CD4-positive, alpha-beta T cell (primary cell): ENCODE results near the gene STX1B. TPM values are rescaled to one million over a fixed set of nuclear protein-coding genes. Genes with fewer than 3 reads are reported as not detected.

ENCODE experiments used
- ATAC-seq: fragments of 200-7000 bp; cut with Tn5 transposase; one replicate; pipeline ENCODE4 v1.10.0; 2022; ENCODE audit warnings: mild to moderate bottlenecking; ENCODE audit not compliant: poor library complexity
- CTCF ChIA-PET: fragments of 350-600 bp; sonication (Branson Sonifier 250); formaldehyde crosslinking; loops from one replicate; lab custom pipeline; 2021; ENCODE audit warnings: antibody characterized with exemption, inconsistent platforms; lab: Charles Lee
- POLR2A ChIA-PET: fragments of 350-600 bp; sonication (Branson Sonifier 250); formaldehyde crosslinking; loops from one replicate; lab custom pipeline; 2021; ENCODE audit warnings: antibody characterized with exemption, inconsistent platforms; lab: Charles Lee
- DNase-seq, 14 experiments: peaks; one replicate each; pipeline ENCODE4 v3.0.0-alpha.2; 2013 to 2020; ENCODE audit warnings: mixed read lengths in 2 of 14
- H3K27ac ChIP-seq, 2 donors: one replicate each; pipeline versions ENCODE4 v1.5.1 to v1.7.0; 2013; ENCODE audit warnings: low read length in 2 of 2, low read depth in 1 of 2, mild to moderate bottlenecking in 1 of 2
- H3K27me3 ChIP-seq, 2 experiments: 1 replicate in 1 of 2; 2 replicates in 1 of 2; pipeline versions ENCODE4 v1.6.1 to v1.7.0; 2013; ENCODE audit warnings: low read length in 2 of 2, control low read depth in 1 of 2, mild to moderate bottlenecking in 1 of 2, moderate library complexity in 1 of 2; ENCODE audit not compliant: insufficient read depth in 2 of 2, control insufficient read depth in 1 of 2
- H3K36me3 ChIP-seq: one replicate; pipeline ENCODE4 v1.6.1; 2013; ENCODE audit warnings: low read length, control low read depth; ENCODE audit not compliant: insufficient read depth
- H3K4me1 ChIP-seq: one replicate; pipeline ENCODE4 v1.6.1; 2013; ENCODE audit warnings: low read length, control low read depth; ENCODE audit not compliant: insufficient read depth
- H3K4me3 ChIP-seq: one replicate; pipeline ENCODE4 v1.5.1; 2013; ENCODE audit warnings: mild to moderate bottlenecking, low read length, moderate library complexity
- H3K9me3 ChIP-seq, 2 experiments: 1 replicate in 1 of 2; 2 replicates in 1 of 2; pipeline versions ENCODE4 v1.6.1 to v1.7.0; 2013; ENCODE audit warnings: low read length in 2 of 2, mild to moderate bottlenecking in 2 of 2, control low read depth in 1 of 2, moderate library complexity in 1 of 2; ENCODE audit not compliant: control insufficient read depth in 1 of 2, insufficient read depth in 1 of 2
- H3K27ac Mint-ChIP-seq: one replicate; pipeline ENCODE4 v1.8.0; 2020; ENCODE audit warnings: mixed read lengths
- H3K27me3 Mint-ChIP-seq: one replicate; pipeline ENCODE4 v1.8.0; 2021; ENCODE audit warnings: mixed read lengths
- H3K36me3 Mint-ChIP-seq: one replicate; pipeline ENCODE4 v1.8.0; 2021; ENCODE audit warnings: low read depth, mixed read lengths
- H3K4me1 Mint-ChIP-seq: one replicate; pipeline ENCODE4 v1.8.0; 2021; ENCODE audit warnings: low read depth, mixed read lengths
- H3K4me3 Mint-ChIP-seq: one replicate; pipeline ENCODE4 v1.8.0; 2020; ENCODE audit warnings: mild to moderate bottlenecking, mixed read lengths
- H3K9me3 Mint-ChIP-seq: one replicate; pipeline ENCODE4 v1.8.0; 2020; ENCODE audit warnings: mixed read lengths
- intact Hi-C, 2 experiments: fragments of 100-400 bp; cut with DNase I in 1 of 2; cut with micrococcal nuclease in 1 of 2; formaldehyde crosslinking; loops; one replicate each; pipeline versions ENCODE4 v1.15.1 to v1.9.0; 2023 to 2025; cut with DNase I, micrococcal nuclease
- total RNA-seq, 174 experiments: library from RNA in 2 of 174; stranded (reverse) in 2 of 174; gene quantifications; one replicate each; pipeline ENCODE4 v1.2.3 and lab custom pipeline; 2021 to 2026
- TF ChIP-seq, protein P1 (sequence below): fragments of 200-600 bp; IDR thresholded peaks from one replicate; pipeline ENCODE4 v1.8.0; 2022; ENCODE audit warnings: antibody characterized with exemption, mild to moderate bottlenecking

The STX1B gene
- total RNA-seq, 2 experiments from 2014 or later, result 2.9 to 3.1 TPM

DNA sequence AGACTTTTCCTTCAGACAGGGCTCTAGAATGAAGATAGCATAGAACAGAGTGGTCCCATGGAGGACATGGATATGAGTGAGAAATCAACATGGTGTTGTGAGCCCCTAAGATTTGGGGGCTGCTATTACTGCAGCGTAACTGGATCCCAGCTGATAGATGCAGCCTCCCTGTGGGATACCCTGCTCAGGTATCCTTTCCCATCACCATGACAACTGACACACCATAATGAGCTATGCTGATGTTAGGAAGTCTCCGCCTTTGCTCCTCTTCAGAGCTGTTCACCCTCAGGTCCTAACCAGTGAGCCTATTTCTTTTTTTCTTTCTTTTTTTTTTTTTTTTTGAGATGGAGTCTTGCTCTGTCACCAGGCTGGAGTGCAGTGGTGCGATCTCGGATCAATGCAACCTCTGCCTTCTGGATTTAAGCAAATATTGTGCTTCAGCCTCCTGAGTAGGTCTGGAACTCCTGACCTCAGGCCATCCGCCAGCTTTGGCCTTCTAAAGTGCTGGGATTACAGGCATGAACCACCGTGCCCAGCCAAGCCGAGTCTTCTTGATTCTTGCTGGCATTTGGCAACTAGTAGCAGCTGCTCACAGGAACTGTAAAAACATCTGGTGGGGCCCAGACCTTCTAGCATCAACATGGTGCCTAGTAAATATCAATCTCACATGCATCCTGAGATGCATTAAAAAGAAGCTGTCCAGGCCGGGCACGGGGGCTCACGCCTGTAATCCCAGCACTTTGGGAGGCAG lies 40.0 kb upstream of the STX1B start:
- no peak for DNase-seq
- ChIA-PET POLR2A (interaction anchor here (1.4 to 2.0 kb wide), 2 partner anchors 9 to 23 kb away, joined by 3 to 8 read pairs; partner anchors contain the start of genes ZNF646 and ZNF668), CTCF (no interaction called here)
- Mint-ChIP-seq H3K27me3 (no peaks in the 10 kb centered on the region), H3K27ac (no peak overlapping the region), H3K4me3 (no peak overlapping the region), H3K4me1 (no peaks in the 10 kb centered on the region), H3K36me3 (no peaks in the 10 kb centered on the region), H3K9me3 (no peaks in the 10 kb centered on the region)
- no peaks in the 10 kb centered on the region for H3K36me3 ChIP-seq
- intact Hi-C loops, result no loop called here
- no peak for ATAC-seq
- H3K27me3 ChIP-seq, result no peaks in the 10 kb centered on the region
- H3K27ac ChIP-seq, result no peak overlapping the region
- no peaks in the 10 kb centered on the region for H3K4me1 ChIP-seq
- H3K9me3 ChIP-seq, result no peaks in the 10 kb centered on the region
- H3K4me3 ChIP-seq, result no peak overlapping the region
- TF ChIP-seq, protein P1, sequence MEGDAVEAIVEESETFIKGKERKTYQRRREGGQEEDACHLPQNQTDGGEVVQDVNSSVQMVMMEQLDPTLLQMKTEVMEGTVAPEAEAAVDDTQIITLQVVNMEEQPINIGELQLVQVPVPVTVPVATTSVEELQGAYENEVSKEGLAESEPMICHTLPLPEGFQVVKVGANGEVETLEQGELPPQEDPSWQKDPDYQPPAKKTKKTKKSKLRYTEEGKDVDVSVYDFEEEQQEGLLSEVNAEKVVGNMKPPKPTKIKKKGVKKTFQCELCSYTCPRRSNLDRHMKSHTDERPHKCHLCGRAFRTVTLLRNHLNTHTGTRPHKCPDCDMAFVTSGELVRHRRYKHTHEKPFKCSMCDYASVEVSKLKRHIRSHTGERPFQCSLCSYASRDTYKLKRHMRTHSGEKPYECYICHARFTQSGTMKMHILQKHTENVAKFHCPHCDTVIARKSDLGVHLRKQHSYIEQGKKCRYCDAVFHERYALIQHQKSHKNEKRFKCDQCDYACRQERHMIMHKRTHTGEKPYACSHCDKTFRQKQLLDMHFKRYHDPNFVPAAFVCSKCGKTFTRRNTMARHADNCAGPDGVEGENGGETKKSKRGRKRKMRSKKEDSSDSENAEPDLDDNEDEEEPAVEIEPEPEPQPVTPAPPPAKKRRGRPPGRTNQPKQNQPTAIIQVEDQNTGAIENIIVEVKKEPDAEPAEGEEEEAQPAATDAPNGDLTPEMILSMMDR, result no peak

- Histone ChIP-seq H3K4me3 (no peak overlapping the region), H3K36me3 (peaks cover 27% of the 10 kb centered on the region), H3K27me3 (no peaks in the 10 kb centered on the region), H3K9me3 (no peaks in the 10 kb centered on the region), H3K27ac (no peak overlapping the region), H3K4me1 (no peaks in the 10 kb centered on the region)
- no peaks in the 10 kb centered on the region for H3K27me3 Mint-ChIP-seq
- ATAC-seq, result no peak
- DNase-seq, result no peak
- H3K27ac Mint-ChIP-seq, result no peak overlapping the region
- POLR2A ChIA-PET, result no interaction called here
- H3K36me3 Mint-ChIP-seq, result peaks cover 27% of the 10 kb centered on the region
- H3K4me1 Mint-ChIP-seq, result no peaks in the 10 kb centered on the region
- intact Hi-C loops, result no loop called here
- TF ChIP-seq, protein P1, result no peak
- no peak overlapping the region for H3K4me3 Mint-ChIP-seq
- H3K9me3 Mint-ChIP-seq, result no peaks in the 10 kb centered on the region
- CTCF ChIA-PET, result no interaction called here
Measured at GRCh38 chr16:31043898-31044481, 33.6 kb upstream of the STX1B start.

DNA sequence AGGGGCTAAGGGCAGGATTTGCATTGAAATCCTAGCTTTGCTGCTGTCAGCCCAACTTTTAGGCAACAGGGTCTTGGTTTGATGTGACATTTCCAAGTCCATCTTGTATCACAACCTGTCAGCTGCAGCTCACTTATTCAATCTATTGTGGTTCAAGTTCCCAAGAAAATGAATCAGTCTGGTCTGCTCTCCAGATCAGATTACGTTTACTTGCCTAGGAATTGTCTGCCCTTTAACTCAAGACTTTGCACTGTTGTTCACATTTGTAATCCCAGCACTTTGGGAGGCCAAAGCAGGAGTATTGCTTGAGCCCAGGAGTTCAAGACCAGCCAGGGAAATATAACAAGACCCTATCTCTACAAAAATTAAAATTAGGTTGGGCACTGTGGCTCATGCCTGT lies 32.9 kb upstream of the STX1B start:
- H3K27ac ChIP-seq, result no peak overlapping the region
- TF ChIP-seq, protein P1, result no peak
- peaks cover 33% of the 10 kb centered on the region for H3K36me3 Mint-ChIP-seq
- no peaks in the 10 kb centered on the region for H3K9me3 ChIP-seq
- intact Hi-C loops, result no loop called here
- H3K36me3 ChIP-seq, result peaks cover 33% of the 10 kb centered on the region
- DNase-seq, result no peak
- no peak overlapping the region for H3K4me3 ChIP-seq
- H3K27me3 ChIP-seq, result no peaks in the 10 kb centered on the region
- H3K9me3 Mint-ChIP-seq, result no peaks in the 10 kb centered on the region
- H3K4me3 Mint-ChIP-seq, result no peak overlapping the region
- no peaks in the 10 kb centered on the region for H3K4me1 Mint-ChIP-seq
- H3K27ac Mint-ChIP-seq, result no peak overlapping the region
- H3K4me1 ChIP-seq, result no peaks in the 10 kb centered on the region
- no peaks in the 10 kb centered on the region for H3K27me3 Mint-ChIP-seq
- CTCF ChIA-PET, result no interaction called here
- POLR2A ChIA-PET, result no interaction called here
- no peak for ATAC-seq
